ENCODE data around the gene ATG13.

GRCh38 chr11:46719543-46720218, 102.3 kb downstream of the ATG13 start:
- no peak for TF ChIP-seq CTCF (IDR thresholded peaks at IDR 0.05; ENCODE audit: low read depth, low read length, poor library complexity, severe bottlenecking)
- no peak for TF ChIP-seq EZH2phosphoT487 (IDR thresholded peaks at IDR 0.05; ENCODE audit: borderline replicate concordance, low read length)
